NCI-H774 (cell line): ENCODE measurements around the gene PCYT2.

ENCODE experiments used
- DNase-seq: peaks from one replicate; lab custom pipeline; 2025; lab: John Stamatoyannopoulos, UW

Gene PCYT2

DNA sequence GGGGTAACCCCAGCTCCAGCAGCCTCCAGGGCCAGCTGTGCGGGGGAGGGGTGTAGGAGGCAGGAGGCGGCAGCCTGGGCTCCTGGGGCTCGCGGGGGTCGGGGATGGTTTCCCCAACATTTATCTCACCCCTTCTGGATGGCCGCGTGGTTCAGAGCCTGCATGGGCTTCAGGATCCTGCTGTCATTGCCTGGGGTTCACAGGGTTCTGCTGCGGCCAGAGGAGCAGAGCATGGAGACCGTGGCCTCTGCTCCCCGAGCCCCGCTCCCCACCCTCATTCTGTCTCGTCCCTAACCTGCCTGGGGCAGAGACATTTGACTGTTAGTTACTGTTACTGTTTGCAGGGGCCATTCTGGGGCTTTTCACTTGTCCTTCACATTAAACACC, 31.0 kb upstream of the PCYT2 start:
- no peak for DNase-seq

DNA sequence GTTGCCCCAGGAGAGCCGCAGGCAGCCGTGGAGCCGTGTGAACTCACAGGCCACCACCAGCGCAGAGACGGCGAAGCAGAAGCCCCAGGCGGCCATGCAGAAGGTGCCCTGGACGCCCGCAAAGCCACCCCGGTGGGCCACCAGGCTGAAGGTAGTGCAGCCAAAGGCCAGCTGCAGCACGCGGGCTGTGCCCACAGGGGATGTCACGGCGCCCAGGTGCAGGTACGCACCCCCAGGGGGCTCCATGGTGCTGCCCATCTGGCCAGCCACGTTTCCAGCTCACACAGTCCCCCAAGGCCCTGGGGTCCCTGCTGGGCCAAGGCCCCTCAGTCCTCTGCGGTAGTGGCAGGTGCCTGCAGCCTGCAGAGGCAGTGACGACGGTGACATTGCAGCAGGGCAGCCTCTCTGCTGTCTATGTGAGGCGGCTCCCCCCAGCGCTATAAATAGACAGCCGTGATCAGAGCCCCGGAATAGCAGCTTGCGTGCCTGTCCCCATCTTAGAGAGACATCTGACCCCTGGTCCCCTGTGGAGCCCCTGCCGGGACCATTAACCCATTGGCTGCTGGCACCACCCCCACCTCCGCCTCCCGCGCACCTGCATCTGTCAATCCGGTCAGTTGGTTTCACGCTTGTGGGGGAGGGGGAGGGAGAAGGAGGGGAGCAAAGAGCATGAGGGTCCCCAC, 30.4 kb upstream of the PCYT2 start:
- peak; percentile 47 for DNase-seq

DNA sequence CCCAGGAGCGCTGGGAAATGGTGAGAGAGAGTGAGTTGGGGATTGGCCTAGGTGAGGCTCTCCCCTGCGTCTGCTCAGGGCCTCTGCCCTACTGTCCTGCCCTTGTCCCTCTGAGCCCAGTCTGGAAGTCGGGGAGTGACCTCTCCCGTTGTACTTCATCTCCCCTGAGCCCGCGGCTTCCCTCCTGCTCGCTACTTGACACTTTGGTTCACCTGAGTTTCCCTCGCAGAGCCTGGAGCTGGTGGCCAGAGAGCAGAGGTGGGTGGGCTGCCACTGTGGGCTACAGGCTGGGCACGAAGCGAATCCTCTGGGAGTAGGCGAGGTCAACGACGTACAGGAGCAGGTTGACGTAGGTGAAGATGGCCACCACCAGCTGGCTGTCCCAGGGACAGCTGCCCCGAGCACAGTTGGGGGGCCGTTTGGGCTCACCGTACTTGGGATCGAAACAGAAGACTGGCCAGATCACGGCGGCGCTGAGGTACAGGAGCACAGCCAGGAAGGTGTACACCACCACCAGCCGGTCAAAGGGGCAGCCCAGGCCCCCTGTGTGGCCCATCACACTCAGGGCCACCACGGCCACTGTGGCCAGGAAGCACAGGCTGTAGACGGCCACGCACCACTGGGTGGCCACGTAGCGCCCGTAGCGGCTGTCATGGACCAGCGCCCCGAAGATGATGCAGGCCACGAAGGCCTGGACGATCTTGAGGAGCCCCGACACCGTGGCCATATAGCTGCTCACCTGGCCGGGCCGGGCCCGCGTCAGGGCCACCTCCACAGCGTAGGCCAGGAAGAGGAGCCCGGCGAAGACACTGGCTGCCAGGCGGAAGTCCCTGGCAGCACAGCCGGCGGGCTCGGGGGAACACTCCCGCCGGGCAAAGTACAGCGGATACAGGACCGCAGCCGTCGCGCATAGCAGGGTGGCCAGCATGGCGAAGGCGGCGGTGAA, 29.6 kb upstream of the PCYT2 start:
- DNase-seq = no peak

DNA sequence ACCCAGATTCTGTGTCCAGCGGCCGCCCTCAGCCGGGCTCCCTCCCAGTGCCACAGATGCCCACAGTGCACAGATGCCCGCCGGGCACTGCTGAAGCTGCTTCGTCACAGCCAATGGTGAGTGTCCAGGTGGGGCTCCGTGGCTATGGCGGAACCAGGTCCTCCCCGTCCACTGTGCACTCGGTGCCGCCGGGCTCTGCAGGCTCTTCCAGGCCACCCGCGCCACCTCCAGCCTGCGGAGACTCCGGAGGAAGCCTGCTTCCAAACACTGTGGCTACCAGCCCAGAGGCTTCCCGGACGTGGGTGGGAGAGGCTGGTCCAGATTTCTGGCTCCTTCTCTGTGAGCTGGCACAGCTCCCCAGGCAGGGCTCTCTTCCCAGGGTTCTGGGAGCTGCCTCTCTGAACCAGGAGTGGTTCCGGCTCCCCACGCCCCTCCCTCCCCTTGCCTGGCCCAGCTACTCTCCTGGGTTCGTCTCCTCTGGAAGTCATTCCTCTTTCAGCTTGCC, 28.7 kb upstream of the PCYT2 start:
- no peak for DNase-seq

DNA sequence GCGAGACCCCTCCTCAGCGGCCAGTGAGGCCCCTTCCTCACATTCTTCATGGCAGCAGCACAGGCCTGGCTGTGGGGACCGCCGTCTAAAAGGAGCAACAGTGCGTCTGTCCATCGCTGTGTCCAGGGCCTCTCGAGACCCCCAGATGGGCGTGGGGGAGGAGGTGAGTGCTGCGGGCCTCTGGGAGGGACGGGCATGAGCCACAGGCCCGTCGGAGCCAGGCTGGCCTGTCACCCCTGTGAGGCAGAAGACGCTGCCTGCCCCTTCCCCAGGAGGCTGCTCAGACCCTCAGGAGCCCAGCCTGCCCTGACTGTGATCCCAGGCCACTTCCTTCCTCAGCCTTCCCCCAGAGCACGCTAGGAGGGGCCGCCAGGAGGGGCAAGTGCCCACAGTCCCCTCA, 28.0 kb upstream of the PCYT2 start:
- DNase-seq = no peak

DNA sequence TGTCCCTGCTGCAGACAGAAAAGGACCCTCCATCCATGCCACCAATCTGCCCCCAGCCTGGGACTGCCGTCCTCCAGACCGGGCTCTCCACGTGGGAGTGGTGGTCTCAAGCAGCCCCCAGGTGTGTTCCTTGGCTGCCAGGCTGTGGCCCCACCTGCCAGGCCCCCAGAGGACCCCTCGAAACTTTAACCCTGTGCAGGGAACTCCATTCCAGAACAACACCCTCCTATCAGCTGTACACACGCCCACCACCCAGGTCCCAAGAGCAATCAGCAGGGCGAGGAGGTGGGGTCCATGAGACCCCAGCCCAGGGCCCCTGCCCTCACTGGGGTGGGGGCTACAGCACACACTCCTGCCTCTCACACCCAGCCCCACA, 24.5 kb upstream of the PCYT2 start:
- no peak for DNase-seq

DNA sequence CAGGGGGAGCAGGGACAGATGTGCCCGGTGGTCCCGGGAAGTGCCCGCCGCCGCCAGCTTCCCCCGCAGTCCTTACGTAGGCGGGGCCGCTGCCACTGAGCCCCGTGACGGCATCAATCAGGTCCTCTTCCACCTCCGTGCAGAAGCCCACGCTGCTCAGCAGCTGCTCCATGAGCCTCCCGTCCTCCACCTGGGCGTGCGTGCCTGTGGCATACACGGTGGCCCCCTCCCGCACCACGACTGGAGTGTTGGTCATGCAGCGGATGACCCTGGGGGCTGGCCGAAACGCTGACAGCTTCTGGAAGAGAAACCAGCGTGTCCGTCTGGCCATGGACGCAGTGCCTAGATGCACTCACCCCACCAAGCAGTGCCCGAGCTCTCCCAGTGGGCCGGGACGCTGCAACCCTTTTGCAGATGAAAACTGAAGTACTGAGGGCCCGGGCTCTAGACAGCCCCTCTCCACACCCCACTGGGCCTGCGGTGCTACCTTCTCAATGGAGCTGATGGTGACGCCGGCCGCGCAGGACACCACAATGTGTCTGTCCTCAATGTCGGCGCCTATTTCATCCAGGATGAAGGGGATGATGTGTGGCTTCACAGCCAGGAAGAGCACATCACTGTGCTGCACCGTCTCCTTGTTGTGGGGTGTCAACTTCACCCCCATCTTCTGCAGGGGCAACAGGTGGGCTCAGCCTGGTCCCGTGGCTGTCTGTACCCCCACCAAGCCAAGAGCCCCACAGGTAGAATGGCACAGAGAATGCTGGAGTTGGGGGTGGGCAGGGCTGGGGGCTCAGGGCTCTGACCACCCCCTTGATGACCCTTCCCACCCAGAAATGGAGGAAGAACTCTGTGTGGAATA, 23.9 kb upstream of the PCYT2 start:
- no peak for DNase-seq

DNA sequence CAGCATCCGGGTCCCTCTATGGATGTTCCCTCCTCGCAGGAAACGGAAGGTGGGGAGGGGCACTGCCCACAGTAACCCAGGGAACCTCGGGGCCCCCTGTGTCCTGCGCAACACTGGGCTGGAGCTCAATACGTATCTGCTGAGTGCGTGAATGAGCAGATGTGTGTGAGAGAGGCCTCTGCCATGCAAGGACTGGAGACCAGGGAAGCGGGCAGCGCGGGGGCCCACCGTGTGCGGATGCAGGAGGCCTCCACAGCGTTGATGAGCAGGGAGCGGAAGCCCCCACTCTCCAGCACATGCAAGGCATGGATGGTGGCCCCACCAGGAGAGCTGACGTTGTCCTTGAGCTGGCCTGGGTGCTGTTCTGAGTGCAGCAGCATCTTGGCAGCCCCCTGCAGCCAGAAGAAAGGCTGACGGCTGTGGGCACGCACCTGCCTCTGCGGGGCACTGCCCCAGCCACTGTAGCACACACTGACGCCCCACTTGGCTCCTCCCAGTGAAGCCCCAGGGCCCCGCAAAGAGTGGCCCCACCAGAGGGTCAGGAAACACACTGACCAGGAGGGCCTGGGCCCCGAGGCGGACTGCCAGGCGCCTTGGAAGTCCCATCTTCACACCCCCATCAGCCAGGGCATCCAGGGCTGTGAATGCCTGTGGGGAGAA, 23.0 kb upstream of the PCYT2 start:
- DNase-seq = no peak

DNA sequence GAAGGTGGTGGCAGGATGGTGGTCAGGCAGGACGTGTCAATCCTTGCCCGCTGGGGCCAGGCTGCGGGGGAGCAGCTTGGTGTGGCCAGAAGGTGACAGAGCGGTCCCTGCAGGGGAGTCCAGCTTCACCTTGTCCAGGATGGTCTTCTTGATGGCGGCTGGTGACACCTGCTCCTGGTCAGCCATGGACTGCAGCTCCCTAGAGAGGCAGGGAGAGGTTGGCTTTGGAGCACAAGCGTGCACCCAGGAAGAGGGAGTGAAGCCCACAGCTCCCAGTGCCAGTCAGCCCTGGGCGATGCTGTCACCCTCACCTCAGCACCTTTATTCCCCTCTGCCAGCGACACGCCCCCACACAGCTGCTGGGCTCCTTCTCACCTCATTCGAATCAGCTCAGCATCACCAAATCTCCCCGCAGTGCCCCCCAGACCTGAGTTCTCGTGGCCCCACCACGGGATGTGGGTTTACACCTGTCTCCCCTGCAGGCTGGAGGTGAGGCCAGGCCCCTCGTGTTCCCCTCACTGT, 22.0 kb upstream of the PCYT2 start:
- DNase-seq = no peak

DNA sequence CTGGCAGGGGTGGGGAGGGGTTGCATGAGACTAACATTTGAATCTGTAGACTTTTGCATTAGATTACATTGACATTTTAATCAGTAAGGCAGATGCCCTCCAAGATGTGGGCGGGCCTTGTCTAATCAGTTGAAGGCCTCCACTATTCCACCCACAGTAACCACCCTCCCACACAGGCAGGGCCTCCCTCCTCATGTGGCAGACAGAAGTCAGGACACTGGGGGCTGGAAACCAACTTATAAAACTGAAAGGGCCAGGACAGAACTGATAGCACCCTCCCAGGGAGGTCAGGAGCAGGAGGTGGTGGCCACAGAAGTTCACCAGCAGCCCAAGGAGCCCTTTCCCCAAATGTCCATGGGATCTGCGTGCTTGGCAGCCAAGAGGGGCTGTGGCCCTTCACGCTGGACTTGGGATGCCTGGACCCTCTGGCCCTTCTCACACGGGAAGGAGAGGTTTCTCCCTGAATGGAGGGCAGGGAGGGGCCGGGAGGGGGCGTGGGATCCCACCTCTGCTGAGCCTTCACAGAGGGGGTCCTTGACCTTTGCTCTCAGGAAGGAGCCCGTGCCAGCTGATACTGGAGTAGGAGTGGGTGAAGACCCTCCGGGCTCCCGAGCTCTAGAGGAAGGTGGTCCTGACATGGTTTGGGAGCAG, 21.3 kb upstream of the PCYT2 start:
- no peak for DNase-seq

DNA sequence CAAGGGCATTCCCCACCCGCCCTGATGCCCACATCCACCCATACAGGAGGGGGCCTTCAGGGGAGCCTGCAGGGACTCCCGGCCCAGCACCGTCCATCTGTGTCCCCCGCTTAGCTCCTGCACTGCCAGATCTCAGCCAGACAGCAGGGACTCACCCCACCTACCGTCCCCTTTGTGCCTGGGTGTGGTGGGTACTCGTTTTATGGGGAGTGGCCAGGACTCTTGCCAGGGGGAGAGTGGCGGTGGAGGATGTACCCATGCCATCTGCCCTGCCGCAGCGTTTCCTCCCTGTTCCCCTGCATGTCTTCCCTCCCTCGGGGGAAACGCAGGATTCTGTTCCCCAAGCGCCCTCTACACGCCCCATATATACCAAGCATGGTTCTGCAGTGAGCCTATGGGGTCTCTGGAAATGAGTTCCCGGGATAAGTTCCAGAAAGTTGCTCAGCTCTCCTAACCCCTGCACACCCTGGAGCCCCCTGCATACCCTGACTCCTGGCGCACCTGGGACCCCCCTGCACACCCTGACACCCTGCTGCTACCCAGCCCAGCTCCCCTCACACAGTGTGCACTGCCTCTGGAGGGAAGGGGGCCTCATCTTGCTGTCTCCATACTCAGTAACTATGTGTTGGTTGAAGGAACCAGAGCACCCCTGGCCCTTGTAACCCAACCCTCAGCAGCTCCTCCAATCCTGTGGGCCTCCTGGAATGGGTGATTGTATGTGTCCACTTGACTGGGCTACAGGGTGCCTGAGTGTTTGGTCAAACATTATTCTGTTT, 20.5 kb upstream of the PCYT2 start:
- no peak for DNase-seq

DNA sequence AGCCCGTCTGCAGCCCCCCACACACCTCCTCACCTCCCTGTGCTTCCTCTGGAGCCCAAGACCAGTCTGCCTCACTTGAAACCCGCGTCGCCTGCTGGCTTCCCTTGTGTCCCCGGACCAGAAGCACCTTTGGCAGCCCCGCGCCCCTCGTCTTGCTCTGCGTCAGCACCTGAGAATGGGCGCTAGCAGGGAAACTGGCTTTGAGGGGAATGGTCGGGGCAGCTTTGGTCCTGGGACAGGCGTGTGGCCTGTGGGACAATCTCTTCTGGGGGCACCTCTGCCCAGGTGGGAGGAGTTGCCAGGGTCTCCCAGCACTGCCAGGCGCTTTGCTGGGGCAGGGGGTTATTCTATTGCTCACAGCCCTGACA, 20.0 kb upstream of the PCYT2 start:
- DNase-seq = no peak

DNA sequence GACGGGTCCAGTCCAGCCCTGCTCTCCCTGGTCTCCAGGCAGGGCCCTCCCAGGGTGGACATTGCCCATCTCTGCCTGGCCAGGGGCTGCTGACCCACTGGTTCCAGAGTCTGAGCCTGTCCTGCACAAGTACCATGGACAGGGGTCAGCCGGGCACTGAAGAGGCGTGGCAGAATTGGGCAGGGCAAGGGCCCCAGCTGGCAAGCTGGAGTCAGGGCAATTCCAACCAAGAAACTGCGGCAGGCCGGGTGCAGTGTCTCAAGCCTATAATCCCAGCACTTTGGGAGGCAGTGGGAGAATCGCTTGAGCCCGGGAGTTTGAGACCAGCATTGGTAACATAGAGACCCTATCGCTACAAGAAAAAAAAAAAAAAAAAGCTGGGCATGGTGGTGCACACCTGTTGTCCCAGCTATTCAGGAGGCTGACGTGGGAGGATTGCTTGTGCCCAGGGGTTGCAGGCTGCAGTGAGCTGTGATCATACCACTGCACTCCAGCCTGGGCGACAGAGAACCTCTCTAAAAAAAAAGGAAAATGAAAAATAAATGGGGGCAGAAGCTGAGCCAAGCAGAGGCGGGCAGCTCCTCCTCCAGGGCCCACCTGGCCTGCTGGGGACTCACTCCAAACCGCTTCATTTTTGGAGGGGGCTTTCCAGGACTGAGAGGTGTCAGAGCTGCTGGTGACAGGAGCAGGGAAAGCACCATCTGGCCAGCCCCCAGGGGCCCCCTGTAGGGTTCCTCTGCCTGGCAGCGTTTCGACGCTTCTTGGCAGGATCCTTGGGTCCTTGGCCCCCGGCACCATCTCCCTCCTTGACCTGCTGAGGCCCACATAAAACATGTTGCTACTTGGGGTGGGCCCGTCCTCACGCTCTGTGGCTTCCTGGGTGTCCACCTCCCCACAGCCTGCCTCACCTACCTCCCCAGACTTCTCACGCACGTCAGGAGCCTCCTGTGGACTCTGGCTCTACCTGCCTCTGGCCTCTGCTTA, 19.2 kb upstream of the PCYT2 start:
- DNase-seq = no peak

DNA sequence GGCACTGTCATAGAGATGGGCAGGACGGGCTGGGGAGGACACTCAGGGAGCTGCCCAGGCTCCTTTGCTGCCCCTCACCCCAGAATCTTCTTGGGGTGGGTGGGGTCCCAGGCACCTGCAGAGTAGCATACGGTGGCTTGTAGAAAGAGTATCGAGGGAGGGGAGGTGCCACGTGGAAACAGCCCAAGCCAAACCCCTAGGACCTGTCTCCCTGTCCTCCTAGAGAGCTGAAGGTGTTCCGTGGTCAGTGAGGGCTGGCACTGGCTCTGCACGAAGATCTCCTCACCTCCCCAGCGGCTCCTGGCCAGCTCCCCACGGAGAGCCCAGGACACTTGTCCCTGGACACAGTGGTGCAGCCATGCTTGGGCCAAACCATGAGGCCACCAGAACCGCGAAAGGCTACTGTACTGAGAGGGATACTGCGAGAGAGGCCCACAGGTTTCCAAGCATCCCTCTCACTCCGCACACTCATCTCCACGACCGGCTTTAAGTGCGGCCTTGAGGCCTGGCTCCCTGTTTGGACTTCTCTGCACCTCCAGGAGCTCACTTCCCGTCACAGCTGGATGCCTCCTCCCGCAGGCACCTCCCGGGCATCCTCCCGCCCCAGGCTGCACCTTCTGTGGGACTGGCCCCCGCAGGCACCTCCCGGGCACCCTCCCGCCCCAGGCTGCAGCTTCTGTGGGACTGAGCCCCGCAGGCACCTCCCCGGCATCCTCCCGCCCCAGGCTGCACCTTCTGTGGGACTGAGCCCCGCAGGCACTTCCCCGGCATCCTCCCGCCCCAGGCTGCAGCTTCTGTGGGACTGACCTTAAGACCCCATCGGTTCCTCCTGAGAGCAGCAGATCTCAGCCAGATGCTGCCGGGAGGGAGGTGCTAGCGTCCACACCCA, 18.3 kb upstream of the PCYT2 start:
- no peak for DNase-seq

DNA sequence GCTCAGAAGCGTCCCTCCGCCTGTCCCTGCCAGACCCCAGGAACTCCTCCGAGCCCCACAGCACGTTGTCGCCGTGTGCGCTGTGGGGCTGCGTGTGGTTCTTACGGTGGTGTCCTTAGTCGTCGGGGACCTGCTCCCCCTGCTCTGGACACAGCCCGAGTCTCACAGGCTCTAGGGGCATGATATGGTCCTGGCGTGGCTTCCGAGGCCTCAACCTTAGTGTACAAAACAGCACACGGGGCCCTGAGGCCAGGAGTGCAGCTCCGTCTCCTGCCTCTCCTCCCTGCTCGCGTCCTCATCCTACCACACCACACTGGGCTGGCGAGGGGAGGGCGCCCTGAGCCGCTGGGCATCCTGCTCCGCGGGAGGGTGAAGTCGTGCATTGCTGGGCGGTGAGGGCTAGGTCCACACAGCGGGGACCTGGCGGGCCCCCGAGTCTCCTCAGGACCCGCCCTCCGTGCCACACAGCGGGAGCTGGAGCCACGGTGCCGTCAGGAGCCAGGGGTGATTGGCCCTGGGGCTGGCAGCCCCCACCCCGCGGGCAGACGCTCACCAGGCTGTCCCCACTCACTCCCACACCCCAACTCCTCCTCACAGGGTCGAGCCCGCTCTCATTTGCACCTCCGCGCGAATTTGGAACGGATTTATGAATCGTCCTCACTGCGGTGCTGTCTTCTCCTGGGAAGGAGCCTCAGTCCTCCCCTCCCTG, 17.5 kb upstream of the PCYT2 start:
- no peak for DNase-seq

DNA sequence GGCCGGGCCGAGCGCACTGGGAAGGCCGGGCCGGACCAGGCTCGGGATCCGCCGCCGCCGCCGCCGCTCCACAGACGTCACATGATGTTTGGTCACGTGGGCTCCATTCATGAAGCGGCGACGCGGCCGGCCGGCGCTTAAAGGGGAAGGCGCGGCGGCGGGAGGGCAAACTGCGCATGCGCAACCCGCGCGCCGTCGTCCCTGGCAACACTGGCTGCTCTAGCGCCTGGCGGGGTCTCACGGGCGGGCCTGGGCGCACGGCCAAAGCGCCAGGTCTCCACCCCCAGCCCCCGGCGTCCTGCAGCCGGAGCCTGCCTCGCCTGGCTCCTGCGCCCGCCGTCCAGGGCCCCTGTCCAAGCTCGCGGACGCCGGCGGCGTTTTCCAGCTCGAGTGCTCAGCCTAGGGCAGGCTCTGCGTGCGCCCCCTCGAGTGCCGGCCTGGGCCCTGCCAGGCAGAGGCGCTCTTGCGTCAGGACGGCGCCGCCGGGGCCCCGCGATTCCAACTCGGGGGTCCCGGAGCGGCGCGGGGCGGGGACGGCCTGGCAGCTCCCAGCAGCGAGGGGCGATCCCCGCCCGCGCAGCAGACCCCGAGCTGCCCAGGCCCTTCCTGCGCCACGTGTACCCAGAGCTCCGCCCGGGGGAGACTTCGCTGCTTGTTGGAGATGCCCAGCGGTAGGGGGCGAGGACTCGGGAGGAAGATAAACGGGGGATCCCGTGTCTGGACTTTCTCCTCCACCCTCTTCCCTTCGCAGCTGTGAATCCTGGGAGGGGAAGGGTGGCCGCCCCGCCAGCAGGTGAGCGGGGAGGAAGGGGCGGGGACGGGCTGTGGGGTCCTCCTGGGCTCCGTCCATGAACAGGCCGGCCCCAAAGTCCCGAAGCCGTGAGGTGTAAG, 16.7 kb upstream of the PCYT2 start, which contains the start of gene MAFG:
TSS of gene MAFG (minus strand) at position 83 of the 891 bp plus-strand sequence. CDS start 4,550 bp downstream, outside the sequence.
- peak; percentile 97 for DNase-seq
